Measurements from ENCODE around the gene TTC9.
"Not testable (repeated sequence)": the region's sequence is repeated elsewhere in the genome, so short reads cannot be mapped to it uniquely, and the experiment has no call there.

TTC9 gene

DNA sequence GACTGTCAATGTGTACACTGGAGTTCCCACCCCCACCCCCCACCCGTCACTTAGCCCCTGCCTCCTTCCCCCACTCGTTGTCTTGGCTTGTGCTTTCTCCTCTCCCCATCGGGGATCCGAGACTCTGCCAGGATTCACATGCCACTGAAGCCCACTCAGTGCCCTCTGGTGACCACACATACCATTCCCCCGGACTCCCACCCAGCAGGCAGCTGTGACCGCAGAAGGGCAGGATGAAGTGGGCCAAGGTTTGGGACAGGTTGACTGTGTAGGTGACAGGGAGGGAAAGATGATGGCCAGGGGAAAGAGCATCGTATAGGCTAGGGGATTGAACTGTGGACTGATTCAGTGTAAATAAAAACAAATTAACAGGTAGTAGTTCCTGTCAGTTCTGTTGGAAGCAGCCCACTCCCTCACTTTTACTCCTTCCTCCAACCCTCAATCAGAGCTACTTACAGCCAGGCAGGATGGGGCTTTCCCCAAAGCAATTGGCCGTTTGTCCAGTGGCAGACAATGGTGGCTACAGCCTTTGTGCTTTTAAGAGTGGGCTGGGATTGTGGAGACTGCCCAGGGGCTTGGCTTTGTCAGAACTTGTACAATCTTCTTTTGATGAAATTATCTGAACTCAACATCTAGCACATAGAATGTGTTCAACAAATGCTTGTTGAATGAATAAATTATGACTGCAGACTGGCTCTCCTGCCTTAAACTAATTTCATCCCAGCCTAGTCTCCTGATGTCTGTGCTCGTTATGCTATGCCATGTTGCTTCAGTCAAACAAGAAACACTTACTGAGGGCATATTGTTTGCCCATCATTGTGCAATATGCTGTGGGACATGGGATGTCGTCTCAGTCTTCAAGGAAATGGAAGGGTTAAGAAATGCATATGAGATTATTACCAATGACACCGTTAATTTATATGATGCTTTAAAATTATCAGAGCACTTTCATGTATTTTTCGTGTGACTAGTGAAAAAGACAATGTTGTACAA is 30.2 kb downstream of the TTC9 start:
- in situ Hi-C loops (cut with HindIII; ENCODE audit: low sequenced_read_pairs): no loop called here

DNA sequence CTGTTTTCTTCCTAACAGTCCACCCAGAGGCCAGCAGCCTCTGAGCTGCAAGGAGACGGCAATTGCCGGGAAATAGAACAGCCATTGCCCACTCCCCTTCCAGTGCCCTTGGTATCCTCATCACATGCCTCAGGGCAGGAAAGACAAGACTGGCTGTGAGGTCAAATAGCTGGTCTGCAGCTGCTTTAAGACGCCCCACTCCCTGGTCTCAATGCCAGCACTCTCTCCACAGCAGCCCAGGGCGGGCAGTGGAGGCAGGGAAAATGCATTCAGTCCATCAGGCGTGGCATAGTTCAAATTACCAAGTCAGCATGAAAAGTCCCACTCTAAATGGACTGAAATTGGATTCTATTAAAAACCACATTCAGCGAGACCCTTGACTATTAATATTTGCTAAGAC is 35.6 kb downstream of the TTC9 start:
- in situ Hi-C loops (cut with HindIII; ENCODE audit: low sequenced_read_pairs): no loop called here

DNA sequence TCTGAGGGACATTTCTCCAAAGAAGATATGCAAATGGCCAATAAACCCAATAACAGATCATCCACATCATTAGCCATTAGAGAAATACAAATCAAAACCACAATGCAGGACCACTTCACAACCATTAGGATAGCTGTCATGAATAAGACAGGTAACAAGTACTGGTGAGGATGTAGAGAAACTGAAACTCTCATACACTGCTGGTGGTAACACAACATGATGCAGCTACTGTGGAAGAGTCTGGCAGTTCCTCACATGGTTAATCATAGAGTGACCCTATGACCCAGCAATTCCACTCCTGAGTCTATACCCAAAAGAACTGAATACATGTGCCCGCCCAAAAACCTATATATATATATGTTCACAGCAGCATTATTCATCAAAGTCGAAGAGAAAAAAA is 39.0 kb downstream of the TTC9 start:
- in situ Hi-C loops (cut with HindIII; ENCODE audit: low sequenced_read_pairs): no loop called here

DNA sequence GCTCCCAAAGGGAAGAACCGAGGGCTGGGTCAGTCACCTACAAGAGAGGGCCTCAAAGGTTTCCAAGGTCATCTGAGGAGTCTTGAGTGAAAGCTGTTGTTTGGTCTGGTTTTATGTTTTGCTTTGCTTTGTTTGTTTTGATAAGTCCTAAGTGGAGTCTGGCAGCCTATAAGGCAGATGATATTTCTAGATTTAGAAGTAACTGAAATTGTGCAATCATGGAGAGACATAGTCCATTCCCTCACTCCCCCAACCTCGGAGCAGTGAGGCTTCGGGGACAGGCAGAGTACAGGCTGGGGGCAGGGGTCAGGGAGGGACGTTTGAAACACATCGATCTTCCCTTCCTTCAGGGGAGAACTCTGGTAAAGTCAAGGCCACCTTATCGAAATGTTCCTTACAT is 42.3 kb downstream of the TTC9 start:
- in situ Hi-C loops (cut with HindIII; ENCODE audit: low sequenced_read_pairs): no loop called here

DNA sequence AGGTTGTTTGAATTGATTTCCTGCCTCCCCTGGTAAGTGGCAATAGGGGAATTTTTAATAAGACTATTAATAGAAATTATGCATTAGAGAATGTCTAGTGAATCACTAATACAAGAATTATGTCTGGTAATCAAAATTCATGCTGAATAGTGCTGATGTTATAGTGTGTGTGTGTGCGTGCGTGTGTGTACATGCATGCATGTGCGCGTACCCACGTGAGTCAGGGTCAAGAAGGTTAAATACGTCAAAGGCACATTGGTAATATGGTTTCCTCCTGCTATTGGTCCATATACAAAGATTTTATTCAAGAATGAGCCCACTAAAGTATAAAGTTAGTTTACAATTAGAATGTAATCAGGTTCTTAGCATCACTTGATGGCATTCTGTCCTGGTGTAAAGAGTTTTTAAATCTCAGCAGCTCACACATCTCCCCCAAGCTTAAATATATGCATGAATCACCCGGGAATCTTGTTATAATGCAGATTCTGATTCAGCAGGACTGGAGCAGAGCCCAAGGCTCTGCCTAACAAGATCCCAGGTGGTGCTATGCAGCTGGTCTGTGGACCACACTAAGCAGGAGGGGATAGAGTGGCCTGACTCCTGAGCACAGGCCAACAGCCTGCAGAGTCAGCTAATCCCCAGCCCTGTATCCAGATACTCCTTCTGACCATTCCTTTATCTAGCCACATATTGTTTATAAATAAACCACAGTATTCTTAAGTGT is 43.9 kb downstream of the TTC9 start:
- in situ Hi-C loops (cut with HindIII; ENCODE audit: low sequenced_read_pairs): no loop called here

DNA sequence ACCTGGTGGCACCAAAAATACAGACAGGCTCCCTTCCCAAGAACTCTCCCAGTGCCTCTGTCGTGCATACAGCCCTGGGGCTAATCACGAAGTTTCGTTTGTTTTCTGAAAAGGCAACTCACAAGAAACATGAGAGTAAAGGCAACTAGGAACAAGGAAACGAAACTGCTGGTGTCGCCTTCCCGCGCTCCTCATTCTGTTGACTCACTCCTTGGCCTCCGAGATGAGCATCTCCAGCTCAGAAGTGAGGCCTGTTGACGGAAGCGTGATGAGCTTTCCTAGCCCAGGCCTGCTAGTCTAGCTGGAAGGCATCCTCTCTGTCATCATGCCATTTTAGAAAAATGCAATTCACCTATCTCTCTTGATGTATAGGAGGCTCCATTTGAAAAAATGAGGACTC is 50.5 kb downstream of the TTC9 start:
- in situ Hi-C loops (cut with HindIII; ENCODE audit: low sequenced_read_pairs): no loop called here

DNA sequence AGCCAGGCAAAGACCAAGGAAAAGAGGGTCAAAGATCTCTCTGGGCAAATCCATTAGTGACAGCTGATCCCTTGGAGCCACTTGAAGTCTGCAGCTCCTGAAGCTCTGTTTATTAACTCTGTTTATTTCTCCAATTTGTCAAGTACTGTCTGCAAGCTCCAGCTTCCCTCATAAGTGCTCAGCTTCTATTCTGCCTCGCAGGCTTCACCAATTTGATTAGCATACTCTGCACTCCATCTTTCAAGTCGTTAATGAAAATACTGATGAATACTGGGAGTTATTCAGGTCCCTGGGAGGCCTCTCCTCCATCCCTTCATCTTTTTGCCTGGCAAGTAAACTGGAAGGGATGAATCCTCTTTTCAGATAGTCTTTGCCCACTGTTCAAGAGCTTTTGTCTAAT is 54.3 kb downstream of the TTC9 start:
- in situ Hi-C loops (cut with HindIII; ENCODE audit: low sequenced_read_pairs): no loop called here

DNA sequence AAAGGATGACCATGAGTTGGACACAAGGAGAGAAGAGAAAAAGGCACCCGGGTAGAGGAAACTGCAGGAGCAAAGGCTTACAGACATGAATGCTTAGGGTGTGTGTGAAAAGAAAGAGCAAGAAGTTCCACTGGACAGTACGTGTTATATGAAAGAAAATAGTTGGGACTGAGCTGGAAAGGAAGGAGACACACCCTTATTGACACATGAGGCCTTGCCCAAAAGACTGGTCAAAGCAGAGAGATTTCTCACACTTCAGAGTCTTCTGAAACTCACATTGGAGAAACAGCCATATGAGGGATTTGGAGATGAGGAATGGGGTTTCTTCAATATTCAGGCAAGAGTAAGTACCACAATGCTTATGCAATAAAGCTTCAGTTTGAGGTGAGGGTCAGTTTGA is 56.0 kb downstream of the TTC9 start:
- in situ Hi-C loops (cut with HindIII; ENCODE audit: low sequenced_read_pairs): no loop called here

DNA sequence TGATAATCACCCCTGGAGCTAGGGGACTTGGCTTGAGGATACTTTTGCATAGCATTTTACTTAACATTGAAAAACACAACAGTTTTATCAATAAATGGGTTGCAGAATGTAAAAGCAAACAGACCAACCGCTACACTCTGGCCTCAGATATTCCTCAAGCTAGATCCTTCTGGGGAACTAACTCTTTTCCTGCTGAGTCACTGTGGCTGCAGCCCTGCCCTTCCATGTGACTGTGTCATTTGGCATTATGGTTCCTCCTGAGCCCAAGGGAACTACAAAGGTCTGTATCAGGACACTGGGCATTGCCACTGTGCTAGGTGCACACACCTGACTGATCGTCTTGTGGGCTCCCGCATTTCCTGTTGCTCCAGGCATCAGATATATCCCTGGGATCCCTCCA is 56.6 kb downstream of the TTC9 start:
- in situ Hi-C loops (cut with HindIII; ENCODE audit: low sequenced_read_pairs): no loop called here

DNA sequence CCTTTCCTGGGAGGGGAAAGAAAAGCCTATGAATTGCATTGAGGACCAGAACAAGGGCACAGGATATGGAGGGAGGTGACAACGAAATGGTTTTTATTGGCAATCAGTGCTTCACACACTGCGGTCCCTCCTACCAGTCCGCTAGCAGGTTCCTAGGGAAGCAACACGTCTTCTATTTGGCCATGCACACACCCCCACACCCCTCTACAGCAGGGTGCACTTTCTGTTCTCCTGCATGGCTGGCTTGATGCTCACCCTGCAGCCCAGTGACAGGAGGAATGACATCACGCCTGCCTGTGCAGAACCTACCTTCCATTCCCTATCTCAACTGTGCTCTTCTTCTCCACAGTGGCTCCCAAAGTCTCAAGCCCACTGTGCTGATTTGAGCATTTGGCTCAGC is 57.9 kb downstream of the TTC9 start:
- in situ Hi-C loops (cut with HindIII; ENCODE audit: low sequenced_read_pairs): no loop called here

DNA sequence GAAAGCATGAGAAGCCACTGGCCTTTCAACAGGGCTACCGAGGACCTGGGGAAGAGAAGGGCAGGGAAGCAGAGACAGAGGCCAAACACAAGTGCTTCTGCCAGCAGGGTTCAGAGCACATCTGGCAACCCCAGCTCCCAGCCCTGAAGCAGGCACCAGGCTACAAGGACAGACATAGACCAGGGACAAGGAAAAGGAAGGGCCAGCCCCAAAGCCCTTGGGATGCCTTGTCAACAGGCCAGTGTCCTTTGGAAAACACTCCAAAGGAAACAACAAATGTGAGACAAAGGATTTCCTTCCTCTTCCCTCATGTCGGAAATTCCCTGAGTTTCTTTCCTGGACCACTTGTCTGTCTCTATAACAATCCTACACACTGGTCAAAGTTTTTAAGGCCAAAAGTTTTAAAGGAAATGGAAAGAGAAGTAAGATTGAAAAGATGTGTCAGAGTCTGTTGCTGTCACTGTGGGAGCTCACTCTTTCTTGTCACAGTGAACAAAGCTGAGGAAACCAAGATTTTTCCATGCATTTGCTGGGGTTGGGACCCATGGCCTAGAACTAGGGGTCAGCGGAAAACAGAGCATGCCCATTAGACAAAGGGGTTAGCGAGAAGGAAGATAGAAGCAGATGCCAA is 59.4 kb downstream of the TTC9 start:
- in situ Hi-C loops (cut with HindIII; ENCODE audit: low sequenced_read_pairs): no loop called here

DNA sequence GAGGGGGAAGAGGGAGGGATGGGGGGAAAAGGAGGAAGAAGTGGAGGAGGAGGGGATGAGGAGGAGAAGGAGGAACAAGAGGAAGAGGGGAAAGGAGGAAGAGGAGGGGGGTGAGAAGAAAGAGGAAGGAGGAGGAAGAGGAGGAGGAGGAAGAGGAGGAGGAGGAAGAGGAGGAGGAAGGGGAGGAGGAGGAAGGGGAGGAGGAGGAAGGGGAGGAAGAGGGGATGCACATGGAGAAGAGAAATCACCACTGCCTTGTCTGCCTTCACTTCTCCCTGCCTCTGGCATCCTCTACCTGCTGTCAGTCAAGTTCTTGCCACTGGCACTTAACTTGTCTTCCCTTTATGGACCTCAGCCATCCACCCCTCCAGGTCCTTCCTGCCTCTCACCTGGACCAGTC is 59.9 kb downstream of the TTC9 start:
- in situ Hi-C loops (cut with HindIII; ENCODE audit: low sequenced_read_pairs): no loop called here

DNA sequence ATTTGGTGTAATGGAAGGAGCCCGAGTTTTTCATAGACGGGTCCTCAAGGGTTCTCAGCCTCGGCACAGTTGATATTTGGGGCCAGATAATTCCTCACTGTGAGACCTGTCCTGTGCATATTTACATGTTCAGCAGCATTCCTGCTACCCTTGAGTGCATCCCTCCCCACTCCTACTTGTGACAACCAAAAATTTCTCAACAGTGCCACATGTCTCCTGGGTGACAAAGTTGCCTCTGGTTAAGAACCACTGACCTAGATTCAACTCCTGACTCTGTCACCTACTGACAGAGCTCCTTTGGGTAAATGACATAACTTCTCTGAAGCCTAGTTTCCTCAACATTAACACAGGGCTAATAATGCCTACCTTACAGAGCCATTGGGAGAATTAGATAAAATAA is 60.4 kb downstream of the TTC9 start:
- in situ Hi-C loops (cut with HindIII; ENCODE audit: low sequenced_read_pairs): no loop called here

DNA sequence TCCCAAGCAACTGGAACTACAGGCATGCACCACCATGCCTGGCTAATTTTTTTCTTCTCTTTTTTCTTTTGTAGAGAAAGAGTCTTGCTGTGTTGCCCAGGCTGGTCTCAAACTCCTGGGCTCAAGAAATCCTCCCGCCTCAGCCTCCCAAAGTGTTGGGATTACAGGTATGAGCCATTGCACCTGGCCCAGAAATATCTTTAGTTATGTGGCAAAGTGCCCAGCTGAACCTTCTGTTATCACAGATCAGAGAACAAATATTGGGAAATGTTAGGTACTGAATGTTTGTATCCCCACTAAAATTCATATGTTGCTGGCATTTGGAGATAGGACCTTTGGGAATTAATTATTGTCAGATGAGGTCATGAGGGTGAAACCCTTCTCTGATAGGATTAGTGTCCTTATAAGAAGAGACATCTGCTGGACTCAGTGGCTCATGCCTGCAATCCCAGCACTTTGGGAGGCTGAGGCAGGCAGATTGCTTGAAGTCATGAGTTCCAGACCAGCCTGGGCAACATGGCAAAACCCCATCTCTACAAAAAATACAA is 62.0 kb downstream of the TTC9 start:
- in situ Hi-C loops (cut with HindIII; ENCODE audit: low sequenced_read_pairs): not testable (repeated sequence)

DNA sequence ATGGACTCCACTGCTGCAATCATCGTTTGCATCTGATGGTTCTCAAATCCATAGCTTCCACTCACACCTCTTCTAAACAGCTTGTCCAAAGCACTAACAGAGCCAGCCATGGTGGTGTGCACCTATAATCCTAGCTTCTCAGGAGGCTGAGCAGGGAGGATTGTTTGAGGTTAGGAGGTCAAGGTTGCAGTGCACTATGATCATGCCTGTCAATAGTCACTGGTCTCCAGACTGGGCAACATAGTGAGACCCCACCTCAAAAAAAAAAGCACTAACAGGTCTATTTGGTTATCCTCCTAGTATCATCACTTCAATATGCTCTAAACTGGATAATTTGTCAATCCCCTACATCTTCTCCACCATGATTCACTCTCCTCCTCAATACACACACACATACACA is 63.2 kb downstream of the TTC9 start:
- in situ Hi-C loops (cut with HindIII; ENCODE audit: low sequenced_read_pairs): no loop called here

DNA sequence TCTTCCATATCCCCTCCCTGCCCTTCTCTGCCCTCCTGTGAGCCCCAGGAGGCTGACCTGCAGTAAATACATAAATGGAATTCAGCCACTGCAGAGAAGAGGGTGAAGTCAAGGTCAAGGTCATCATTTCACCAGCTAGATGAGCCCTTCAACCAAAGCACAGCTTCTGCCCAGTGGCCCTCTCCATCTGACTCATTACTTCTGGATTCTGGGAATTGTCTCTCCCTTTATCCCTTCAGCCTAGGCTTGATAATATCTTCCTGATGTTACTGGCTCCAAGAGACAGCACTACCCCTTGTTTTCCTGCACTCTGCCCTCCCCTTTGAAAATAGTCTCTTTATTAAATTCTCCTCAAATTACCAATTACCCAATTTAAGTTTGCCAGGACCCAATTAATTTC is 64.5 kb downstream of the TTC9 start:
- in situ Hi-C loops (cut with HindIII; ENCODE audit: low sequenced_read_pairs): no loop called here

DNA sequence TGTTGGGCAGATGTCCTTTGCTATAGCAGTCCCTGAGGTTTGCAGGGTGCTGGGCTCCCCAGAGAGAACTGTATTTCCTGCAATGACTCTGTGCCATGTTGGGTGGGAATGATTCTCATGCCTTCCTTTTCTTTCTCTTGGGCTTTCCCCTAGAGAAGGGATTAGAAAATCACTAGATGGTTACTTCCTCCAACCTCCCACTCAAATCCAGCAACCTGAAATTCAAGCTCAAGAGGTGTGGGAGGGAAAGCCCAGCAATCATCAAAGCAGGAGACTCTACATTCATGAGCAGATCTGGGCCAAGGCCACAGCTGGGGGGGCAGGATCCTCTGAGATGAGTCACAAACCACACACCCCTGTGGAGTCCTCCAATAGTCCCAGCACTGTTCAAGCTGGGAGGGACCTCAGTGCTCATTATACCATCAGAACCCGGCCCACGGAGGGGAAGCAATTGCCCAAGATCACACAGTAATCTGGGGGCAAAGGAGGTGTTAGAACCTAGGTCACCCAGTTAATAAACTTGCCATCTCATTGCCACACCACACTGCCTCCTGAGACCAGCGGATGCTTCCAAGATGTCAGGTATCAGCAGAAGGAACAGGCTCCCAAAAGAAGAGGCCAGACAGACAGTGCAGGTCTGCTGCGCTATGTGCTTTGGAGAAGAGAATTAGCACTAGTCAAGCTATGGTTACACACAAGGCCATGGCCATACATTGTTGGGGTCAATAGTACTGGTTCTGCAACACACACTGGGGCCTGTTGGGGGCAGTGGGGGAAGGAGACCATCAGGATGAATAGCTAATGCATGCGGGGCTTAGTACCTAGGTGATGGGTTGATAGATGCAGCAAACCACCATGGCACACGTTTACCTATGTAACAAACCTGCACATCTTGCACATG is 65.7 kb downstream of the TTC9 start:
- in situ Hi-C loops (cut with HindIII; ENCODE audit: low sequenced_read_pairs): no loop called here

DNA sequence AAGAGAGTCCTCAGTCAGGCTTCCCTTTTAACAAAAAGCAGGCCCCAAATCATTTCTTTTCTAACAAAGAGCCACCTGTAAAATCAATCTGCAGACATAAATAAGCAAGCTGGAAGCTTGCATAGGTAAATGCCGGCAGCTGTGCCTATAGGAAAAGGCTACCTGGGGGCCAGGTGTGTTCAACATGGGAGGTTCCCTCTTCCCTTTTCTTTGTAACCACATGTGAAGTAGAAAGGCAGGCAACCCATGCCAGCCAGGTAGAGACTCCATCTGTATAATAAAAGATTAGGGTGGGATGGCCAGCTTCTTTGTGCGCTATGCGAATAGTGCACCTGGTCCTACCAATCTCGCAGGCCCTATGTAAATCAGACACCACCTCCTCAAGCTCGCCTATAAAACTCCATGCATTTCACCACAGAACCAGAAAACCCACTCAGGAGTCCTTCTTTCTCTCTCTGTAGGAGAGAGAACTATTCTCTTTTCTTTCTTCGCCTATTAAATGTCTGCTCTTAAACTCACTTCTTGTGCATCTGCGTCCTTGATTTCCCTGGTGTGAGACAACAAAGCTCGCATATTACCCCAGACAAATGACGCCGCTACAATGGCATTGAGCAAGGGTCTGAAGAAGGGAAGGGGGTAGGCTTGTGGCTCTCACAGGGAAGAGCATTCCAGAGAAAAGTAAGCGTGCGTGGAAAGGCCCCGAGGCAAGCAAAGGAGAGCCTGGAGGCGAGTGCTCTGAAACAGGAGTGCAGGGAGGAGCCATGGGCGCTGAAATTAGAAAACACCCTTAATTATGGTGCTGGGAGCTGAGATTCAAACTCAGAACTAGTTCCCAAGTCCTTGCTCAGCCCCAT is 67.2 kb downstream of the TTC9 start:
- in situ Hi-C loops (cut with HindIII; ENCODE audit: low sequenced_read_pairs): no loop called here

DNA sequence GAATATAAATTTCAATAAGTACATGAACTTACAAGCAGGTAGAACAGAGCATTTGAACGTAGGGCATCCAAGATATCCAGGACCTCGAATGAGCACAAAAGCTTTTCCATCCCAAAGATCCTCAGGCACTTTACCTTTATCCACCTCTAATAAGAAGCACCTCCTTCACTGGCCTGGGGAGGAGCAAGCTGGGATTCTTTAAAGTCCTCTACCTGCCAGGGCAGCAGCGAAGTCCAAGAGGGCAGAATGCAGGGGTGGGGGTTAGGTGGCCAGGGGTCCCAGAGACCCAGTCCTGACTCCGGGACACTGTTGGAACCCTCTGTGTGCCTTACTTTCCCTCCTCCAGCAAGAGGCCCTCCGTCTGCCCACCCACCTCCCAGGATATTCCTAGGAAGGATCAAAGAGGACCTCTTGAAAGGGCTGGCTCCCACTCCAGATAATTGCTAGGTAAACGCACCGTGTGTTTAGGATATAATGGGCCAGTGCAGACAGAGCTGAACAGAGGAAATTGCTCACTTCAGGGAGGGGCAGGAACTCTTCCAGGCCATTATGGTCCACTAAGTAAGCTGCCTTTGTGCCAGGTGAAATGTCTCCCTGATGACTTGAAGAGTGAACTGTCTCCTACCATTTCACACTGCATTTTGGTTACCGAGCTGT is 68.1 kb downstream of the TTC9 start:
- in situ Hi-C loops (cut with HindIII; ENCODE audit: low sequenced_read_pairs): no loop called here

Measured in endothelial cell of hepatic sinusoid (primary cell).